CD4-positive, alpha-beta T cell (primary cell): ENCODE data around the gene LRRIQ1. TPM values are rescaled to one million over a fixed set of nuclear protein-coding genes. Genes with fewer than 3 reads are reported as not detected.

Source experiments
- ATAC-seq: fragments of 200-7000 bp; cut with Tn5 transposase; one replicate; pipeline ENCODE4 v1.10.0; 2022; ENCODE audit warnings: mild to moderate bottlenecking; ENCODE audit not compliant: poor library complexity
- CTCF ChIA-PET: fragments of 350-600 bp; sonication (Branson Sonifier 250); formaldehyde crosslinking; loops from one replicate; lab custom pipeline; 2021; ENCODE audit warnings: antibody characterized with exemption, inconsistent platforms; lab: Charles Lee
- POLR2A ChIA-PET: fragments of 350-600 bp; sonication (Branson Sonifier 250); formaldehyde crosslinking; loops from one replicate; lab custom pipeline; 2021; ENCODE audit warnings: antibody characterized with exemption, inconsistent platforms; lab: Charles Lee
- DNase-seq, 14 experiments: peaks; one replicate each; pipeline ENCODE4 v3.0.0-alpha.2; 2013 to 2020; ENCODE audit warnings: mixed read lengths in 2 of 14
- H3K27ac ChIP-seq, 2 donors: one replicate each; pipeline versions ENCODE4 v1.5.1 to v1.7.0; 2013; ENCODE audit warnings: low read length in 2 of 2, low read depth in 1 of 2, mild to moderate bottlenecking in 1 of 2
- H3K27me3 ChIP-seq, 2 experiments: 1 replicate in 1 of 2; 2 replicates in 1 of 2; pipeline versions ENCODE4 v1.6.1 to v1.7.0; 2013; ENCODE audit warnings: low read length in 2 of 2, control low read depth in 1 of 2, mild to moderate bottlenecking in 1 of 2, moderate library complexity in 1 of 2; ENCODE audit not compliant: insufficient read depth in 2 of 2, control insufficient read depth in 1 of 2
- H3K36me3 ChIP-seq: one replicate; pipeline ENCODE4 v1.6.1; 2013; ENCODE audit warnings: low read length, control low read depth; ENCODE audit not compliant: insufficient read depth
- H3K4me1 ChIP-seq: one replicate; pipeline ENCODE4 v1.6.1; 2013; ENCODE audit warnings: low read length, control low read depth; ENCODE audit not compliant: insufficient read depth
- H3K4me3 ChIP-seq: one replicate; pipeline ENCODE4 v1.5.1; 2013; ENCODE audit warnings: mild to moderate bottlenecking, low read length, moderate library complexity
- H3K9me3 ChIP-seq, 2 experiments: 1 replicate in 1 of 2; 2 replicates in 1 of 2; pipeline versions ENCODE4 v1.6.1 to v1.7.0; 2013; ENCODE audit warnings: low read length in 2 of 2, mild to moderate bottlenecking in 2 of 2, control low read depth in 1 of 2, moderate library complexity in 1 of 2; ENCODE audit not compliant: control insufficient read depth in 1 of 2, insufficient read depth in 1 of 2
- H3K27ac Mint-ChIP-seq: one replicate; pipeline ENCODE4 v1.8.0; 2020; ENCODE audit warnings: mixed read lengths
- H3K27me3 Mint-ChIP-seq: one replicate; pipeline ENCODE4 v1.8.0; 2021; ENCODE audit warnings: mixed read lengths
- H3K36me3 Mint-ChIP-seq: one replicate; pipeline ENCODE4 v1.8.0; 2021; ENCODE audit warnings: low read depth, mixed read lengths
- H3K4me1 Mint-ChIP-seq: one replicate; pipeline ENCODE4 v1.8.0; 2021; ENCODE audit warnings: low read depth, mixed read lengths
- H3K4me3 Mint-ChIP-seq: one replicate; pipeline ENCODE4 v1.8.0; 2020; ENCODE audit warnings: mild to moderate bottlenecking, mixed read lengths
- H3K9me3 Mint-ChIP-seq: one replicate; pipeline ENCODE4 v1.8.0; 2020; ENCODE audit warnings: mixed read lengths
- intact Hi-C, 2 experiments: fragments of 100-400 bp; cut with DNase I in 1 of 2; cut with micrococcal nuclease in 1 of 2; formaldehyde crosslinking; loops; one replicate each; pipeline versions ENCODE4 v1.15.1 to v1.9.0; 2023 to 2025; cut with DNase I, micrococcal nuclease
- total RNA-seq, 174 experiments: library from RNA in 2 of 174; stranded (reverse) in 2 of 174; gene quantifications; one replicate each; pipeline ENCODE4 v1.2.3 and lab custom pipeline; 2021 to 2026
- TF ChIP-seq, protein P1 (sequence below): fragments of 200-600 bp; IDR thresholded peaks from one replicate; pipeline ENCODE4 v1.8.0; 2022; ENCODE audit warnings: antibody characterized with exemption, mild to moderate bottlenecking

LRRIQ1 gene
- total RNA-seq, 2 experiments from 2014 or later = not detected

DNA sequence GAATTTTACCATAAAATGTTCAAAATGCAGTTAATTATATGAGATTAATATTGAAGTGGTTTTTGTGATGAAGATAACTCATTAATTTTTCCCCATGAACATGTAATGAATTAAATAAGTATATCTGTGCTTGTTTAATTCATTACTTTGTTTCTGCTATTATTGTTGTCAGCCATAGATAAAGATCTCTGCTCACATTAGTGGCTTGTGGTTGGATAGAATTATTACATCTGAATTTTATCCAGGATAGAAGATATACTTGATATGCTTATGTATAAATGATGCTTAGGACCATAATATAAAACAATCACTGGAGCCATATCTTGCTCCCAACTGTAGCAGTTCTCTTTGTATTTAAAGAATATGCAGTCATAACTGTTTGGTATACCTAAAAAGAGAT lies 18.5 kb upstream of the LRRIQ1 start:
- Mint-ChIP-seq H3K27ac (no peak overlapping the region), H3K4me1 (no peaks in the 10 kb centered on the region), H3K4me3 (no peak overlapping the region), H3K36me3 (no peaks in the 10 kb centered on the region), H3K27me3 (no peaks in the 10 kb centered on the region), H3K9me3 (no peaks in the 10 kb centered on the region)
- ChIA-PET POLR2A (no interaction called here), CTCF (no interaction called here)
- Histone ChIP-seq H3K4me1 (no peaks in the 10 kb centered on the region), H3K27me3 (no peaks in the 10 kb centered on the region), H3K27ac (no peak overlapping the region), H3K9me3 (no peaks in the 10 kb centered on the region), H3K36me3 (no peaks in the 10 kb centered on the region), H3K4me3 (no peak overlapping the region)
- no peak for ATAC-seq
- intact Hi-C loops = no loop called here
- TF ChIP-seq, protein P1, sequence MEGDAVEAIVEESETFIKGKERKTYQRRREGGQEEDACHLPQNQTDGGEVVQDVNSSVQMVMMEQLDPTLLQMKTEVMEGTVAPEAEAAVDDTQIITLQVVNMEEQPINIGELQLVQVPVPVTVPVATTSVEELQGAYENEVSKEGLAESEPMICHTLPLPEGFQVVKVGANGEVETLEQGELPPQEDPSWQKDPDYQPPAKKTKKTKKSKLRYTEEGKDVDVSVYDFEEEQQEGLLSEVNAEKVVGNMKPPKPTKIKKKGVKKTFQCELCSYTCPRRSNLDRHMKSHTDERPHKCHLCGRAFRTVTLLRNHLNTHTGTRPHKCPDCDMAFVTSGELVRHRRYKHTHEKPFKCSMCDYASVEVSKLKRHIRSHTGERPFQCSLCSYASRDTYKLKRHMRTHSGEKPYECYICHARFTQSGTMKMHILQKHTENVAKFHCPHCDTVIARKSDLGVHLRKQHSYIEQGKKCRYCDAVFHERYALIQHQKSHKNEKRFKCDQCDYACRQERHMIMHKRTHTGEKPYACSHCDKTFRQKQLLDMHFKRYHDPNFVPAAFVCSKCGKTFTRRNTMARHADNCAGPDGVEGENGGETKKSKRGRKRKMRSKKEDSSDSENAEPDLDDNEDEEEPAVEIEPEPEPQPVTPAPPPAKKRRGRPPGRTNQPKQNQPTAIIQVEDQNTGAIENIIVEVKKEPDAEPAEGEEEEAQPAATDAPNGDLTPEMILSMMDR = no peak
- DNase-seq = no peak

DNA sequence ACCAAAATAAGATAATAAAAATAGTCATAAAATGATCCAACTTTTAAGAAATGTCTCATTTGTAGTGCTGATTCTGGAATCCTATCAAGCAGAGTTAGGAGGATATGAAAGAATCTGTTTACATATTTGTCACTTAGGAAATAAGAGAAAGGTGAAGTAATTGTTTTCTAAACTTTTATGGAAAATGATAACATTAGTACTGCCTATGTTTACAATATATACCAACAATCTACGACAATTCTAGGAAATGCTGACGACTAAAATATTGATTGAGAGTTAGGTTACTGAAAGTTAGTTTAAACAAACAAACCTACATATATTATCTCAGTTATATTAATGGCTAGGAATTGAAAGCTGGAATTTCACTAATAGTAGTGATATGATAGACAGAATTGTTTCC lies 18.1 kb upstream of the LRRIQ1 start:
- Histone ChIP-seq H3K9me3 (no peaks in the 10 kb centered on the region), H3K27me3 (no peaks in the 10 kb centered on the region), H3K27ac (no peak overlapping the region), H3K4me1 (no peaks in the 10 kb centered on the region), H3K36me3 (no peaks in the 10 kb centered on the region), H3K4me3 (no peak overlapping the region)
- ChIA-PET CTCF (no interaction called here), POLR2A (no interaction called here)
- intact Hi-C loops = no loop called here
- TF ChIP-seq, protein P1 = no peak
- no peak overlapping the region for H3K27ac Mint-ChIP-seq
- ATAC-seq (no peak), DNase-seq (no peak)
- H3K4me3 Mint-ChIP-seq = no peak overlapping the region
- no peaks in the 10 kb centered on the region for H3K36me3 Mint-ChIP-seq
- no peaks in the 10 kb centered on the region for H3K27me3 Mint-ChIP-seq
- no peaks in the 10 kb centered on the region for H3K4me1 Mint-ChIP-seq
- H3K9me3 Mint-ChIP-seq = no peaks in the 10 kb centered on the region

DNA sequence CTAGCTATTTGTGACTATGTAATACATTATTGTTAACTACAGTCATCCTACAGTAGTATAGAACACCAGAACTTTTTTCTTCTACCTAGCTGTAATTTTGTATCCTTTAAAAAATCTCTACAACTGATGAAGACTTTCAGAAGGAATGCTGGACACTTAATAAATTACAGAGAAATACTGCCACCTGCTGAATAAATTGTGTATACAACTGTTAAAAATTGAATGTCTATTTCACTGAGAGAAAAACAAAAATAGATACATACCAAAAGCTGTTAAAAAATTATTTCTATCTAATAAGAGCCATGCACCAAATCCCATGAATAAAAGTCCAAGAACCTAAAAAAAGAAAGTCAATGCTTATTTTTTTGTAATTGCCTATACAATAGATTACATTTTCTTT lies 6.7 kb upstream of the LRRIQ1 start:
- Mint-ChIP-seq H3K27me3 (peaks cover 10% of the 10 kb centered on the region), H3K27ac (no peak overlapping the region), H3K36me3 (no peaks in the 10 kb centered on the region), H3K4me3 (no peak overlapping the region), H3K9me3 (no peaks in the 10 kb centered on the region), H3K4me1 (no peaks in the 10 kb centered on the region)
- no peak for ATAC-seq
- H3K4me3 ChIP-seq = no peak overlapping the region
- H3K4me1 ChIP-seq = no peaks in the 10 kb centered on the region
- DNase-seq = peak in 1 of 14 experiments; percentile 16
- H3K9me3 ChIP-seq = no peaks in the 10 kb centered on the region
- no peaks in the 10 kb centered on the region for H3K36me3 ChIP-seq
- CTCF ChIA-PET = no interaction called here
- POLR2A ChIA-PET = interaction anchor here (0.6 kb wide), 1 partner anchor 157 kb away, joined by 3 read pairs; no protein-coding TSS in a partner anchor
- intact Hi-C loops = loop anchor here (1.0 to 2.0 kb wide), 2 partner anchors 155 kb away; no protein-coding TSS in a partner anchor
- H3K27me3 ChIP-seq = no peaks in the 10 kb centered on the region
- TF ChIP-seq, protein P1 = peak; percentile 49
- no peak overlapping the region for H3K27ac ChIP-seq
